Activated CD8-positive, alpha-beta memory T cell treated with anti-CD3 and anti-CD28 coated beads, Interleukin-2, amount 50 U/mL, for 1 hour (primary cell): Measurements from ENCODE around the gene SERPINE1.
"Not testable (repeated sequence)": the region's sequence is repeated elsewhere in the genome, so short reads cannot be mapped to it uniquely, and the experiment has no call there.

Experiments
- DNase-seq: peaks from one replicate; pipeline ENCODE4 v3.0.0-alpha.2; 2020; ENCODE audit errors: extremely low read depth

Gene SERPINE1

DNA sequence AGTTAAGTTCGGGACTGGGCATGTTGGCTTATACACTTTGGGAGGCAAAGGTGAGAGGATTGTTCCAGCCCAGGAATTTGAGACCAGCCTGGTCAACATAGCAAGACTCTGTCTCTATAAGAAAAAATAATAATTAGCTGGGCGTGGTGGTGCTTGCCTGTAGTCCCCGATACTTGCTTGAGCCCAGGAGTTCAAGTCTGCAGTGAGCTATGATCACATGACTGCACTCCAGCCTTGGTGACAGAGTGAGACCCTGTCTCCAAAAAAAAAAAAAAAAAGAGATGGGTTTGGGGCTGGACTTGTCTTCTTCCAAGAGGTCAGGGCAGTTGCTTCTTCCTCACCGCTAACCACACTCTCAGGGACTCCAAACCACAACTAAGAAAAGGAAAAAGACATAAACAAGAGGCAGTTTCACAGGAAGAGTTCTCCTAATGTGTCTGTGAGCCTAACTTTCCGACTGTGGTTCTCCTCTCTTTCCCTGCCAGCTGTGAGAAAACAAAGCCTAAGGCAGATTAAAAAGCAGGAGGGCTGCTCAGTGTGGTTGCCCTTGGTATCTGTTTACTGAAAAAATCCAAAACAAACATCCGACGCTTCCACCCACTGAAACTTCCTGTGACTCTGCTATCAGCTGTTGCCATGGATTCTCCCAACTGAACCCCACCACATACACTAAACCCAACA lies 2.4 kb upstream of the SERPINE1 start:
- DNase-seq: no peak

DNA sequence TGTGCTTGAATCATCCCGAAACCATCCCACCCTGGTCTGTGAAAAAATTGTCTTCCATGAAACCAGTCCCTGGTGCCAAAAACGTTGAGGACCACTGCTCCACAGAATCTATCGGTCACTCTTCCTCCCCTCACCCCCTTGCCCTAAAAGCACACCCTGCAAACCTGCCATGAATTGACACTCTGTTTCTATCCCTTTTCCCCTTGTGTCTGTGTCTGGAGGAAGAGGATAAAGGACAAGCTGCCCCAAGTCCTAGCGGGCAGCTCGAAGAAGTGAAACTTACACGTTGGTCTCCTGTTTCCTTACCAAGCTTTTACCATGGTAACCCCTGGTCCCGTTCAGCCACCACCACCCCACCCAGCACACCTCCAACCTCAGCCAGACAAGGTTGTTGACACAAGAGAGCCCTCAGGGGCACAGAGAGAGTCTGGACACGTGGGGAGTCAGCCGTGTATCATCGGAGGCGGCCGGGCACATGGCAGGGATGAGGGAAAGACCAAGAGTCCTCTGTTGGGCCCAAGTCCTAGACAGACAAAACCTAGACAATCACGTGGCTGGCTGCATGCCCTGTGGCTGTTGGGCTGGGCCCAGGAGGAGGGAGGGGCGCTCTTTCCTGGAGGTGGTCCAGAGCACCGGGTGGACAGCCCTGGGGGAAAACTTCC lies 784 bp upstream of the SERPINE1 start:
- DNase-seq: no peak

DNA sequence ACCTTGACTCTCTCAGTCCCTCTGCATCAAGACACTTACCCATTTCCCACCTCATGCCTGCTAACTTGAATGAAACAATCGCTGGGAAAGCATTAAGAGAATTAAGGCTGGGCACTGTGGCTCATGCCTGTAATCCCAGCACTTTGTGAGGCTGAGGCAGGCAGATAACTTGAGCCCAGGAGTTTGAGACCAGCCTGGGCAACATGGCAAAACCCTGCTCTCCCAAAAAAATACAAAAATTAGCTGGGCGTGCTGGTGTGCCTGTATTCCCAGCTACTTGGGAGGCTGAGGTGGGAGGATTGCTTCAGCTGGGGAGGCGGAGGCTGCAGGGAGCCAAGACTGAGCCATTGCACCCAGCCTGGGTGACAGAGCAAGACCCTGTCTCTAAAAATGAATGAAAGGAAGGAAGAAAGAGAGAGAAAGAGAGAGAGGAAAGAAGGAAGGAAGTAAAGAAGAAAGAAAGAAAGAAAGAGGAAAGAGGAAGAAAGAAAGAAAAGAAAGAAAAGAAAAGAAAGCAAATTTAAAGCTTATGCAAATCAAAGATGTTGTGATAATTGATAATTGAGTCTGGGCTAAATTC lies 646 bp downstream of the SERPINE1 start:
- no peak for DNase-seq

DNA sequence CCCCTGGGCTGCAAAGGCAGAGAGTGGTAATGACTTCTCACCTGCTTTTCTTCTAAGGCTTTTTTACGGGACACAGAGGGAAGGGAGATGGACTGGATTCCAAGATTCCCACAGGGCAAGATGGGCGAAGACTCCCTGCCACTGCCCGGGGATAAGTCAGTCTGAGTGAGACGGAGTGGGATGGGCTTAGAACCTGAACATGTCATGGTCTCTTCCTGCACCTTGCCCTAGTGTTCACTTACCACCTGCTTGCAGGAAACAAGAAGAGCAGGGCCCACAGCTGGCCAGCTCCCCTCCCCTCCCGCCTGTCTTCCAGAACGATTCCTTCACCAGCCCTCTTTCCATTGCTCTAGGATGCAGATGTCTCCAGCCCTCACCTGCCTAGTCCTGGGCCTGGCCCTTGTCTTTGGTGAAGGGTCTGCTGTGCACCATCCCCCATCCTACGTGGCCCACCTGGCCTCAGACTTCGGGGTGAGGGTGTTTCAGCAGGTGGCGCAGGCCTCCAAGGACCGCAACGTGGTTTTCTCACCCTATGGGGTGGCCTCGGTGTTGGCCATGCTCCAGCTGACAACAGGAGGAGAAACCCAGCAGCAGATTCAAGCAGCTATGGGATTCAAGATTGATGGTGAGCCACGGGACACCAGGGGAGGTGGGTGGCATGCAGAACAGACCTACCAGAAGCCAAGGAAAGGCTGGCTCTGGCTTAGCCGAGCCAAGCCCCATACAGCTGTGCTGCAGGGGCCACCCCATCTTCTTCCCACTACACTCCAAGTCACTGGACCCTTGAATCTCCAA lies 1.3 kb downstream of the SERPINE1 start:
- no peak for DNase-seq

DNA sequence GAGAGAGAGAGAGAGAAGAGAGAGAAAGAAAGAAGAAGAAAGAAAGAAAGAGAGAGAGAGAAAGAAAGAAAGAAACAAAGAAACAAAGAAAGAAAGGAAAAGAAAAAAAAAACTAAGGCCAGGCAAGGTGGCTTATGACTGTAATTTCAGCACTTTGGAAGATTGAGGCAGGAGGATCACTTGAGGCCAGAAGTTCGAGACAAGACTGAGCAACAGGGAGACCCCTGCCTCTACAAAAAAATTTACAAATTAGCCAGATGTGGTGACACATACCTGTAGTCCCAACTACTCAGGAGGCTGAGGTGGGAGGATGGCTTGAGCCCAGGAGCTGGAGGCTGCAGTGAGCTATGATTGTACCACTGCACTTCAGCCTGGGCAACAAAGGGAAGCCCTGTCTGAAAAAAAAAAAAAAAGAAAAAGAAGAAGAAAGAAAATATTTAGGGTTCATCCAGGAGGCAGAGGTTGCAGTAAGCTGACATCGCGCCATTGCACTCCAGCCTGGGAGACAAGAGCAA lies 2.8 kb downstream of the SERPINE1 start:
- no peak for DNase-seq

DNA sequence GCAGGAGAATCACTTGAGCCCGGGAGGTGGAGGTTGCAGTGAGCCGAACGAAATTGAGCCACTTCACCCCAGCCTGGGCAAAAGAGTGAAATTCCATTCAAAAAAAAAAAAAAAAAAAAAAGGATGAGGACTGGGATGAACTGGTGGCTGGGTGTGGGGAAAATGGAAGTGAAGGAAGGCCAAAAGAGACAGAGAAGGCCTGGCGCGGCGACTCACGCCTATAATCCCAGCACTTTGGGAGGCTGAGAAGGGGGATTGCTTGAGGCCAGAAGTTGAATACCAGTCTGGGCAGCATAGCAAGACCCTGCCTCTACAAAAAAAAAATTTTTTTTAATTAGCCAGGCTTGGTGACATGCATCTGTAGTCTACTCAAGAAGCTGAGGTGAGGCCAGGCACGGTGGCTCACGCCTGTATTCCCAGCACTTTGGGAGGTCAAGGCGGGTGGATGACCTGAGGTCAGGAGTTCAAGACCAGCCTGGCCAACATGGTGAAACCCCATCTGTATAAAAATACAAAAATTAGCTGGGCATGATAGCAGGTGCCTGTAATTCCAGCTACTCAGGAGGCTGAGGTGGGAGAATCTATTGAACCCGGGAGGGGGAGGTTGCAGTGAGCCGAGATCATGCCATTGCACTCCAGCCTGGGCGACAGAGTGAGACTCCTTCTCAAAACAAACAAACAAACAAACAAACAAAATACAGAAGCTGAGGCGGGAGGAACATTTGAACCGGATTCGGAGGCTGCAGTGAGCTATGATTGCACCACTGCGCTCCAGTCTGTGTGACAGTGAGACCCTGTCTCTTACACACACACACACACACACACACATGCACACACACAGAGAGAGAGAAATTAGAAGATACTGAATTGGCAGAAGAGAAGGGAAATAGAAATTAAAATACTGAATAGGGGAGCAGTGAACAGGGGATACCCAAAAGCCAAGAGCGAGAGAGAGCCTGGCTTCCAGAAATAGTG lies 6.0 kb downstream of the SERPINE1 start:
- not testable (repeated sequence) for DNase-seq

DNA sequence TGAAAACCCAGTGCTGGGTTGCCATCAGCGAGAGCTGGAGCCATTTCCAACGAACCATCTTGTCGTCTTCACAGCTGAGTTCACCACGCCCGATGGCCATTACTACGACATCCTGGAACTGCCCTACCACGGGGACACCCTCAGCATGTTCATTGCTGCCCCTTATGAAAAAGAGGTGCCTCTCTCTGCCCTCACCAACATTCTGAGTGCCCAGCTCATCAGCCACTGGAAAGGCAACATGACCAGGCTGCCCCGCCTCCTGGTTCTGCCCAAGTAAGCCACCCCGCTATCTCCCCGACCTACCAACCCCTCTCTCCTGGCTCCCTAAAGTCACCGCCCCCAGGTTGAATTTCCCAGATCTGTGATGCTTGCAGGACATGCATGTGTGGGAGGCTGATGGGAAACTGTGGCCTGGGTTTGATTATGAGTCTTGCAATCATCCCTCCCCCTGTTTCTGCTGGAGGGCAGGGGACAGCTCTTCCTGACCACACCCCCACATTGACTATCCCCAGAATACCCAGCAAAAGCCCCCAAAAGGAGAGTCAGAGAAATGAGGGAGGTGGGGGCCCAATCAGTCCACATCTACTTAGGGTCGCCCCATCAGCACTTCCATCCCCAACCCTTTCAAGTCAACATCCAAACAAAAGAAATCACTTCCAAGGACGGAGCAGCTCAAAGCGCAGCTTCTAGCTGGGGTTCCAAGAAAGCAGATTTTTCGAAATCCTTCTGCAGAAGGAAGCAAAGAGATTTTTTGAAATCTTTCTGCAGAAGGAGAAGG lies 6.9 kb downstream of the SERPINE1 start:
- DNase-seq: no peak

DNA sequence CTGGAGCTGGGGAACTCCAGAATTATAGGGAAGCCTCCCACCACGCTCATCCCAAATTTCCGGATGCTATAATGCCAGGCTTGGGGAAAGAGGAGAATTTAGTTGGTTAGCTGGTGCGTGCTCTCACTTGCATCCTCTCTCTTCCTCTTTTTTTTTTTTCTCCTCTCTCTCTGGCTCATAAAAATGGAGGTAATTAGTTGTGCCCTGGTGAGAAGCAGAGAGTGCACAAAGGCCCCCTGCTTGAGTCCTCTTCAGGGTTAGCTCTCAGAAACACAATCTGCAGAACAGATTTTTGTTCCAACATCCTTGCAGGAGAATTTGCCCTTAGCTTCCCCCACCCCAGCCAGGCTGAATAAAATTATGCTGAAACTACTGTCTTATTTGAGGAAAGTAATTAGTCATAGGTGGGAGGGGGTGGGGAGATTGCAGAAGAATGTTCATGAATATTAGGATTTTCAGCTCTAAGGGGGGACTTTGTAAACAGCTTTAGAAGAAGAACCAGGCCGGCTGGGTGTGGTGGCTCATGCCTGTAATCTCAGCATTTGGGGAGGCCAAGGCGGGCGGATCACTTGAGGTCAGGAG lies 7.6 kb downstream of the SERPINE1 start:
- DNase-seq: no peak

DNA sequence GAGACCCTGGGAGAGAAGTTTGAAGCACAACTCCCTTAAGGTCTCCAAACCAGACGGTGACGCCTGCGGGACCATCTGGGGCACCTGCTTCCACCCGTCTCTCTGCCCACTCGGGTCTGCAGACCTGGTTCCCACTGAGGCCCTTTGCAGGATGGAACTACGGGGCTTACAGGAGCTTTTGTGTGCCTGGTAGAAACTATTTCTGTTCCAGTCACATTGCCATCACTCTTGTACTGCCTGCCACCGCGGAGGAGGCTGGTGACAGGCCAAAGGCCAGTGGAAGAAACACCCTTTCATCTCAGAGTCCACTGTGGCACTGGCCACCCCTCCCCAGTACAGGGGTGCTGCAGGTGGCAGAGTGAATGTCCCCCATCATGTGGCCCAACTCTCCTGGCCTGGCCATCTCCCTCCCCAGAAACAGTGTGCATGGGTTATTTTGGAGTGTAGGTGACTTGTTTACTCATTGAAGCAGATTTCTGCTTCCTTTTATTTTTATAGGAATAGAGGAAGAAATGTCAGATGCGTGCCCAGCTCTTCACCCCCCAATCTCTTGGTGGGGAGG lies 10.8 kb downstream of the SERPINE1 start:
- no peak for DNase-seq

DNA sequence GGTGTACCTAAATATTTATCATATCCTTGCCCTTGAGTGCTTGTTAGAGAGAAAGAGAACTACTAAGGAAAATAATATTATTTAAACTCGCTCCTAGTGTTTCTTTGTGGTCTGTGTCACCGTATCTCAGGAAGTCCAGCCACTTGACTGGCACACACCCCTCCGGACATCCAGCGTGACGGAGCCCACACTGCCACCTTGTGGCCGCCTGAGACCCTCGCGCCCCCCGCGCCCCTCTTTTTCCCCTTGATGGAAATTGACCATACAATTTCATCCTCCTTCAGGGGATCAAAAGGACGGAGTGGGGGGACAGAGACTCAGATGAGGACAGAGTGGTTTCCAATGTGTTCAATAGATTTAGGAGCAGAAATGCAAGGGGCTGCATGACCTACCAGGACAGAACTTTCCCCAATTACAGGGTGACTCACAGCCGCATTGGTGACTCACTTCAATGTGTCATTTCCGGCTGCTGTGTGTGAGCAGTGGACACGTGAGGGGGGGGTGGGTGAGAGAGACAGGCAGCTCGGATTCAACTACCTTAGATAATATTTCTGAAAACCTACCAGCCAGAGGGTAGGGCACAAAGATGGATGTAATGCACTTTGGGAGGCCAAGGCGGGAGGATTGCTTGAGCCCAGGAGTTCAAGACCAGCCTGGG lies 11.4 kb downstream of the SERPINE1 start:
- peak; percentile 71 for DNase-seq

DNA sequence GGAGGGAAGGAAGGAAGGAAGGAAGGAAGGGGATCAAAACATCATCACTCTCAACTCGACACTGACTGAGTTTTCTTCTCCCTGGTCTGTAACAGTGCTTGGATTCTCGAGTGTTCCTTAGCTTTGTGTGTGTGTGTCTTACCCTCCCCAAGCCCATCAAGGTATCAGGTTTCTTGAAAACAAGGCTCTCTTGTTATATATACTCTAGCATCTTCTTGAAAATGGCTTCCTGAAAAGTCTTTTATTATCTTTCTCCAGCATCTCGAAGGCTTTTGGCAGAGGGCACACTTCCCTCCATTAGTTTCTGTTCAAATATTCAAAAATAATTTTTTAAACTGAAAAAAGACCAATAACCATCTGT lies 13.4 kb downstream of the SERPINE1 start:
- DNase-seq: no peak

DNA sequence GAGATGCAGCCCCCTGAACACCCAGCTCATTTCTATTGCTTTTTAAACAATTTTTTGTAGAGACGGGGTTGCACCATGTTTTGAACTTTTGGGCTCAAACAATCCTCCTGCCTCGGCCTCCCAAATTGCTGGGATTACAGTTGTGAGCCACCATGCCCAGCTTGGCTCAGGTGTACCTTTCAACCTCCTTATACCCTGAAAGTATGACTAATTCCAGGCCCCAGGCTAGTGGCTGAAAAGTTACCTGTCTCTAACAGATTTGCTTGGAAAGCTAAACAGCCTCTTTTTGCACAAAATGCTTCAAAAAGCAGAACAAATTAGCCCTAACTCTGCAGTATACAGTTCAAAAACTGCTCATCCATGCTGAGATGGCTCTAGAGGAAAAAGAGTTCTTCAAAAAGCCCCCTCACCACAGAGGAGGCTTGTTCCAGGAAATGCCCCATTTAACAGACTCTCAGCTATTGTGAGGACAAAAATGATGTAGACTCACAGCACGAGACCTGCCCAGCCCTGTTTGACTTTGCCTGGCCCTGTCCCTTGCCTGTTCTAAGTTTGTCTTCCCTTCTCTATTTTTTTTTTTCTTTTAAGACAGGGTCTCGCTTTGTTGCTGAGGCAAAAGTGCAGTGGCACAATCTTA lies 14.0 kb downstream of the SERPINE1 start:
- no peak for DNase-seq

DNA sequence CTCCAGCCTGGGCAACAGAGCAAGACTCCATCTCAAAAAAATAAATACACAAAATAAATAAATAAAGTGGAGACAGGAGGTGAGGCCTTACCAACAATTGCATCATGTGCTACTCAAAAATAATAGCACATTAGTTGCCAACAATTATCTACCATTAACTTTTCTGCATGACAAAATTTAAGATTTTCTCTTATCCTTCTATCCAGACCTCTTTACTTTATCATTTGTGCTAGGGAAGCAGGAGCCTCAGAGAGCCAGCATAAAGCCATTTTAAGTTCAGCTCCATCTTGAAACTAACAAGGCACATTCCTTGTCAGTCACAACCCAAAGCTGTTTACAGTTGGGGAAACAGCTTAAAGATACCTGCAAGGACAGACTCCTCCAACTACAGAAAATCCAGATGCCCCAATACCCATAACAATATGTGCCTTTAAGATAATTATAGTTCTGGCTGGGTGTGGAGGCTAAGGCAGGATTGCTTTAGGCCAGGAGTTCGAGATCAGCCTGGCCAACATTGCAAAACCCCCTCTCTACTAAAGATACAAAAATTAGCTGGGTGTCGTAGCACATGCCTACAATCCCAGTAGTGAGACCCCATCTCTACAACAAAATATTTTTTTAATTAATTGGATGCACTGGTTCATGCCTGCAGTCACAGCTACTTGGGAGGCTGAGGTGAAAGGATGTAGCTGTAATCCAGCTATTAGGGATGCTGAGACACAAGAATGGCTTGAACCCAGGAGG lies 25.2 kb downstream of the SERPINE1 start:
- DNase-seq: no peak

DNA sequence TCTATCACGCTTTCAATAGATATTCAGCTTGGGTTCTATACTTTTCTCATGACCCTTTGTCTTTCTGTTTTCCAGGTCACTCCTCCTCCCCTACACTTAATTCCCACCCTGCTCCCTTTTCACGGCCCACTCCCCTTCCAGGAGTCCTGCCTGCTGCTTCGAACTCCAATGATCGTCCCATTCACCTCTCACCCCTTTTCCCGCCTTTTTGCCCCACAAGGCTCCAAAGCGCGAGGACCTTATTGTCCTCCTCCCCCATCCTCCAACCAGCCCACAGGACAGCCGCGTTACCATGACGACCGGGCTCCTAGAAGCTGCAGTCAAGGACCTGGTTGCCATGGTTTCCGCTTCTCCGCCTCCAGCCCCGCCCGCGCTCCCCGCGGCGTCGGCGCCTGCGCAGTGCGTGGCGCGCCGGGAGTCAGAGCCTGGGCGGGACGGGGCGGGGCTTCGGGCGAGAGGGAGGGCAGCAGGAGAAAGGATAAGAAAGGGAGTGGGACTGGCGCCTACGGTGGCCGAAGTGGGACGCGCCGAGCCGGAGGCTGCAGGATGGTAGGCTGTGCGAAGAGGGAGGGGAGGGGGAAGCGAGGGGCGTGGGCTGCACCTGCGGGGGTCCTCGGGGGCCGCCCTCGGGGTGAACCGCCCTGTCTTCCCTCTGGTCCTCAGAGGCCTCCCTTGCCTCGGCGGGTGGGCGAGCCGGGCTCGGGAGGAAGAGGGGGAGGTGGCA lies 27.2 kb downstream of the SERPINE1 start, which contains the start of gene AP1S1:
TSS of gene AP1S1 (plus strand) at position 508 of the 724 bp plus-strand sequence. CDS start at position 547, 39 bp downstream.
- peak; percentile 91 for DNase-seq

DNA sequence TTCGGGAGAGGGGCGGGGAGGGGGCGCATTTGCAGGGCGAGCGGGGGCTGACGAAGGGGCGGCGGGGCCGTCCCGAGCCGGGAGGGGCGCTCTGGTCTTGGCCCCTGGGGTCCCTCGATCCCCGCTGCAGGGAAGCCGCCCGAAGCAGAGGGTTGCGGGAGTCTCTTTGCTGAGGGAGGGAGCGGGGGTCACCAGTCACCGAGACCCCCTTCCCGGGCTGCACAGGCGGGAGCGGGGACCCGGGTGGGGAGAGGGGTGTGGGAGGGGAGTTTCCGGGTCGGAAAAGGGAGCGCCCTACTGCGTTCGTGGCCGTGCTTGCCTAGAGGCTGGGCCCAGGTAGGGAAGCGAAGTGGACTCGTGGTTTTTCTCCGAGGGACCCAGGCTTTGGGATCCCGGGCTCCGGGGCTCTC lies 27.8 kb downstream of the SERPINE1 start:
- DNase-seq: no peak

DNA sequence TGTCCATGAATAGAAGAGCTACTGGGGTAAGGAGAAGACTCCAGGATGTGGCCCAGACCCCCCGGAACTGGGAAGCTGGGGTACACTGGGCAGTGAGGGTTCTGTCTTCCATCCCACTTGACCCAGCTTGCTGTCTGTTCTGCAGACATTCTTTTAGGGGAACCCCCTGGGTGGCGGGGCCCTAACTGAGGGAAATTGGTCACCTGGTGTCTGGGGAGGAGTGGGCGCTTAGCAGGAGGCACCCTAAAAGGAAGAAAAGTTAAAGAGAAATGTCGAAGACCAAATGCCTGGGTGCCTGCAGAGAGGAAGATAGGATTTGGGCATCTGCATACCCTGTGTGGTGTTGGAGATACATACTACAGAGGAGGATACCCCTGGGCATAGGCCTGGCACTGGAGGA lies 28.4 kb downstream of the SERPINE1 start:
- no peak for DNase-seq

DNA sequence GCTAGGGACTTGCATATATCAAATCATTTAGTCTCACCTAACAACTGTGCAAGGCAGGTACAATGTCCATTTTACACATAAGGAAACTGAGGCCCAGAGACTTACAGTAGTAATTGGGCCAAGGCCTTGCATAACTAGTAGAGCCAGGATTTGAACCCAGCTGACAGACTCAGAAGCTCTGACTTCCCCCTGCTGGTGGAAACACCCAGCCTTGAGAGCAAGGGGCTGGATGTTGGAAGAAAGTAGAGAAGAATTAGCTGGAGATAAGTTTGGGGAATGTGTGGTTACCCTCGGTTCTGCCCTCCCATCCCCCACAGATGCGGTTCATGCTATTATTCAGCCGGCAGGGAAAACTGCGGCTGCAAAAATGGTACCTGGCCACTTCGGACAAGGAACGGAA lies 29.4 kb downstream of the SERPINE1 start:
- DNase-seq: no peak
